ENCODE measurements around the gene LPCAT3. TPM values are rescaled to one million over a fixed set of nuclear protein-coding genes. Genes with fewer than 3 reads are reported as not detected.
A peak's percentile ranks its signal among the peaks of the same experiment; 100 is the strongest.

Gene LPCAT3
- total and polyA plus RNA-seq, 2 of the 13 experiments (the other 11 are each of a cell fraction or from before 2014, with no cell fraction given) = 44.5 to 64.3 TPM

- peak; percentile 57 for TF ChIP-seq ZNF331 (CRISPR knock-in tag; IDR thresholded peaks at IDR 0.05)
- no peak for TF ChIP-seq ZNF576 (CRISPR knock-in tag; IDR thresholded peaks at IDR 0.05)
- TF ChIP-seq TP53 (CRISPR knock-in tag; conservative IDR thresholded peaks at IDR 0.05) = no peak
- TF ChIP-seq SIN3A (IDR thresholded peaks at IDR 0.05; ENCODE audit: borderline replicate concordance, low read depth, low read length) = no peak
- TF ChIP-seq MED13 (CRISPR knock-in tag; IDR thresholded peaks at IDR 0.05) = no peak
- peak; percentile 93 for TF ChIP-seq STAG1 (CRISPR knock-in tag; IDR thresholded peaks at IDR 0.05)
- TF ChIP-seq CCAR2 (optimal IDR thresholded peaks at IDR 0.05; ENCODE audit: low read depth, low read length) = no peak
- TF ChIP-seq PRMT3 (CRISPR knock-in tag; IDR thresholded peaks at IDR 0.05; ENCODE audit: borderline replicate concordance, low read depth) = no peak
- 0 out of 2 replicates have a peak, but pooled peaks have one; percentile 21 for TF ChIP-seq ERF (CRISPR knock-in tag; IDR thresholded peaks at IDR 0.05)
- TF ChIP-seq SSRP1 (CRISPR knock-in tag; IDR thresholded peaks at IDR 0.05) = no peak
- TF ChIP-seq, protein P1, sequence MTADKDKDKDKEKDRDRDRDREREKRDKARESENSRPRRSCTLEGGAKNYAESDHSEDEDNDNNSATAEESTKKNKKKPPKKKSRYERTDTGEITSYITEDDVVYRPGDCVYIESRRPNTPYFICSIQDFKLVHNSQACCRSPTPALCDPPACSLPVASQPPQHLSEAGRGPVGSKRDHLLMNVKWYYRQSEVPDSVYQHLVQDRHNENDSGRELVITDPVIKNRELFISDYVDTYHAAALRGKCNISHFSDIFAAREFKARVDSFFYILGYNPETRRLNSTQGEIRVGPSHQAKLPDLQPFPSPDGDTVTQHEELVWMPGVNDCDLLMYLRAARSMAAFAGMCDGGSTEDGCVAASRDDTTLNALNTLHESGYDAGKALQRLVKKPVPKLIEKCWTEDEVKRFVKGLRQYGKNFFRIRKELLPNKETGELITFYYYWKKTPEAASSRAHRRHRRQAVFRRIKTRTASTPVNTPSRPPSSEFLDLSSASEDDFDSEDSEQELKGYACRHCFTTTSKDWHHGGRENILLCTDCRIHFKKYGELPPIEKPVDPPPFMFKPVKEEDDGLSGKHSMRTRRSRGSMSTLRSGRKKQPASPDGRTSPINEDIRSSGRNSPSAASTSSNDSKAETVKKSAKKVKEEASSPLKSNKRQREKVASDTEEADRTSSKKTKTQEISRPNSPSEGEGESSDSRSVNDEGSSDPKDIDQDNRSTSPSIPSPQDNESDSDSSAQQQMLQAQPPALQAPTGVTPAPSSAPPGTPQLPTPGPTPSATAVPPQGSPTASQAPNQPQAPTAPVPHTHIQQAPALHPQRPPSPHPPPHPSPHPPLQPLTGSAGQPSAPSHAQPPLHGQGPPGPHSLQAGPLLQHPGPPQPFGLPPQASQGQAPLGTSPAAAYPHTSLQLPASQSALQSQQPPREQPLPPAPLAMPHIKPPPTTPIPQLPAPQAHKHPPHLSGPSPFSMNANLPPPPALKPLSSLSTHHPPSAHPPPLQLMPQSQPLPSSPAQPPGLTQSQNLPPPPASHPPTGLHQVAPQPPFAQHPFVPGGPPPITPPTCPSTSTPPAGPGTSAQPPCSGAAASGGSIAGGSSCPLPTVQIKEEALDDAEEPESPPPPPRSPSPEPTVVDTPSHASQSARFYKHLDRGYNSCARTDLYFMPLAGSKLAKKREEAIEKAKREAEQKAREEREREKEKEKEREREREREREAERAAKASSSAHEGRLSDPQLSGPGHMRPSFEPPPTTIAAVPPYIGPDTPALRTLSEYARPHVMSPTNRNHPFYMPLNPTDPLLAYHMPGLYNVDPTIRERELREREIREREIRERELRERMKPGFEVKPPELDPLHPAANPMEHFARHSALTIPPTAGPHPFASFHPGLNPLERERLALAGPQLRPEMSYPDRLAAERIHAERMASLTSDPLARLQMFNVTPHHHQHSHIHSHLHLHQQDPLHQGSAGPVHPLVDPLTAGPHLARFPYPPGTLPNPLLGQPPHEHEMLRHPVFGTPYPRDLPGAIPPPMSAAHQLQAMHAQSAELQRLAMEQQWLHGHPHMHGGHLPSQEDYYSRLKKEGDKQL (CRISPR knock-in tag; IDR thresholded peaks at IDR 0.05; ENCODE audit: low read depth) = no peak
- TF ChIP-seq KDM6A (CRISPR knock-in tag; IDR thresholded peaks at IDR 0.05; ENCODE audit: low read depth) = no peak
- no peak for TF ChIP-seq BRF2 (CRISPR knock-in tag; IDR thresholded peaks at IDR 0.05)
- TF ChIP-seq, protein P2, sequence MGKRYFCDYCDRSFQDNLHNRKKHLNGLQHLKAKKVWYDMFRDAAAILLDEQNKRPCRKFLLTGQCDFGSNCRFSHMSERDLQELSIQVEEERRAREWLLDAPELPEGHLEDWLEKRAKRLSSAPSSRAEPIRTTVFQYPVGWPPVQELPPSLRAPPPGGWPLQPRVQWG (CRISPR knock-in tag; IDR thresholded peaks at IDR 0.05; ENCODE audit: borderline replicate concordance, low read depth) = no peak
- TF ChIP-seq MXD3 (CRISPR knock-in tag; IDR thresholded peaks at IDR 0.05) = no peak
- no peak for TF ChIP-seq BORCS8-MEF2B (CRISPR knock-in tag; IDR thresholded peaks at IDR 0.05)
- peak; percentile 94 for TF ChIP-seq NFE2L2 (IDR thresholded peaks at IDR 0.05; ENCODE audit: low read length)
- no peak for TF ChIP-seq ONECUT2 (CRISPR knock-in tag; IDR thresholded peaks at IDR 0.05)
- TF ChIP-seq ZFP82 (CRISPR knock-in tag; IDR thresholded peaks at IDR 0.05; ENCODE audit: borderline replicate concordance) = no peak
- TF ChIP-seq ZNF512 (CRISPR knock-in tag; IDR thresholded peaks at IDR 0.05) = 0 out of 2 replicates have a peak, but pooled peaks have one; percentile 34
- no peak for TF ChIP-seq ADNP (CRISPR knock-in tag; IDR thresholded peaks at IDR 0.05)
- no peak for TF ChIP-seq AGO2 (optimal IDR thresholded peaks at IDR 0.05; ENCODE audit: low read depth, low read length)
Observed at GRCh38 chr12:7060353-7060954, 42.2 kb upstream of the LPCAT3 start, which contains the start of gene C1S (continued).

All from HepG2 (cell line).